GM15510 (cell line): ENCODE data around the gene GBX2.

ENCODE experiments used
- POLR2A ChIP-seq: IDR thresholded peaks from 3 replicates; pipeline ENCODE4 v1.6.1; 2011; ENCODE audit warnings: borderline replicate concordance; ENCODE audit not compliant: insufficient read length; ENCODE audit errors: extremely low read depth

Gene GBX2

GRCh38 chr2:236168110-236169080 lies at the start of gene GBX2:
Gene GBX2 (minus strand): TSS chr2:236168386. CDS start chr2:236167971, 415 bp downstream.
- TF ChIP-seq POLR2A = no peak

DNA sequence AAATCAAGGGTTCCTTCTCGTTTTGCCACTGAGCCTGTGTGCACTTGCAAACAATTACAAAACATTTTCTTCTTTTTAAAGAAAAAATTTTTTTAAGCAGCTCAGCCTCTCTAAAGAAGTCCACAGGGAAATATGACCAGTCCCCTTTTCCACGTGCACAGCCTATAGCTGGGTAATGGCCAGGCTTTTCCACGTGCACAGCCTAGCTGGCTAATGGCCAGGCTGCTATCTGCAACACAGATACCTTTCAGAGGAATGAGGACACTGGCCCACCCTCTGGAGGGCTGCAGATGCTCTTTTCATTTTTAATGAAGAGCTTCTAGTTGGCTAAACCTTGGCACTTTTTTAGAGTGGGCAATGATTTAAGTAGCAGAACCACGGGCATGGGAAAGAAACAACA lies 49.7 kb upstream of the GBX2 start:
- no peak for TF ChIP-seq POLR2A

DNA sequence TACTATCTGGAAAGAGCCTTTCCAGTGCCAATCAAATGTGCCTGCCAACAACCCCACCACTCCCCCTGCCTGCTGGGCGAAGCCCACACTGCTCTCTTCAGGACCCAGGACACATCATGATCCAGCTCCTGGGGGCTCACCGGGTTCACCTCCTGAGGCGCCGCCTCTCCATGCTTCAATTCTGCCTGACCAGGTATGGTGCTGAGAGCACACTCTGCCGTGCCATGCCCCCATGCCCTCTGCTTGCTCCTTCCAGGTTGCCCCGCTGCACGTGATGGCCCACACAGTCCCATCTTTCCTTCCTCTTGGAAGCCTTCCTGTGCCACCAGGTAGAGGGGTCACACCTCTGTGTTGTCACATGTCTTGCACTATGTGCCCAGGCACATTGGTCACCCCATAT lies 48.5 kb upstream of the GBX2 start:
- no peak for TF ChIP-seq POLR2A

DNA sequence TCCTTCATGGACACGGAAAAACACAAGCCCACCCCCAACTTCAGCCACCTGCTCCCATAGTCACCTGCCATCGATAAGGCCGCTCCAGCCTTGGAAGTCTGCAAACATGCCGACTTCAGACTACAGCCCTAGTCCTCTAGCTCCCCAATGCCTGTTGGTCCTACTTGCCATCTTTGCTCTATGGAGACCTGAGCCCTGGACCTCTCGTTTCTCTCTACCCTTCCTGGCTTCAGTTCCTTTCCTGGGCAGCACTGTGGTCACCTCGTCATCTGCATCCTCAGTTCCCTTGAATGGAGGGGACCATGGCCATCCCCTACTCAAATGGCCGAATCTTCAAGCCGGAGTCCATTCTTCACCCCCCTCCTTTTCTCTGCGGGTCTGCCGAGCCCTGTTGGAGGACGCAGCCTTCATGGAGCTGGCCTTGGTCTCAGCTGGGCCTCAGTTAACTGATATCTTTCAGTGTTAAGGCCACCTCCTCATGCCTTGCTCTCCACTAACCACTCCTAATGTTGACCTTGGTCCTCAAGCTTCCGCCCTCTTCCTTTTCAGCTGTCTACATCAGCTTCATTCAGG lies 47.7 kb upstream of the GBX2 start:
- TF ChIP-seq POLR2A = no peak

DNA sequence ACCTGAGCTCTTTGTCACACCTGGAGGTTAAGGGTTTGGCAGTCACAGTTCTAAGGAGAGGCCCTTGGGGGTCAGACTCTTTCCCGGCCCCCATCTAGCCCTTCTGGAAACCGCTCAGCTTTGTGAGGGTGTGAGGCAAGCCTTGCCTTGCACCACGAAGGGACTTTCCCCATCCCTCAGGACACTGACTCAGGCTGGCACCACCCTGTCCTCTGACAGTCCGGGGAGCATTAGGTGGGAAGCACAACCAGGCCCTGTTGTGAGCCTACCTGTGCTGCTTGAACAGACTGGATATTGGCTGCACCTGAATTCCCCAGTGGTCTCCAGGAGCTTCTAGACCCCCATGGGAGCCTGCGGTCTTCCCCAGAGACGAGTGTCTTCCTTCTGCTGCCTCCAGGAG lies 47.0 kb upstream of the GBX2 start:
- TF ChIP-seq POLR2A = no peak

GRCh38 chr2:236214376-236214995 lies 46.3 kb upstream of the GBX2 start:
- TF ChIP-seq POLR2A = no peak

- TF ChIP-seq POLR2A = no peak
Observed at GRCh38 chr2:236211296-236211695, 43.1 kb upstream of the GBX2 start.

DNA sequence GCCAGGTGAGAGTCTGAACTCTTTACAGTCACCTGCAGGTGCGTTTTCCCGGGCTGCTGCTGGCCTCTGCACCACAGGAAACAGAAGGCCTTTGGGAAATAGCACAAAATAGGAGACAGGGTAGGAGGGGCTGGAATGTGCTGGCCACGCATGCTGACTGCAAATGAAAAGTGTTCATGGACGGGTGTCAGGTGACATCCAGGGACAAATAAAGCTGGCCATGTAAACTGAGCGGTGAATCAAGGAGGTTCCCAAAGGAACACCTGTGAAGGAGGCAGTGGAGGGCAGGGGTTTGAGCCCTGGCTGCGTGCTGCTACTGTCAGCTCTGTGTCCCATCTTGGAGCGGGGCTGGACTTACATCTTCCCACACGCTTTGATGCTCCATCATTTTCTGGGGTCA lies 42.4 kb upstream of the GBX2 start:
- no peak for TF ChIP-seq POLR2A

DNA sequence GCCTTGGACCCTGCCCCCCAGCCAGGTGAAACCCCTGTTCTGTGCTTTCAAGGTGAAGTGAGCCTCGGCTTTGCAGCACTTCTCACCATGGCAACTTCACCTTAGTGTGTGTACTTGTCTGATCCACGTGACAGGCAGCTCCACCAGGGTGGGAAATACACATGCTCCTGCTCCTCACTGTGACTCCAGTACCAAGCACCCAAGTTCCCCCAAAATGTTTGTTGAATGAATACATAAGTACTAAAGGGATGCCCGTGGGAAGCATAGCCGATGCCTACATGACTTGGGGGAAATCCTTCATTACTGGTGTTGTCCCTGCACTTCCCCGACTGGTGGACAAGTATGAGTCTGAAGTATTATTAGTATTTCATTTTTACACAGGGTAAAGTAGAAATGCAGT lies 41.8 kb upstream of the GBX2 start:
- TF ChIP-seq POLR2A = no peak

DNA sequence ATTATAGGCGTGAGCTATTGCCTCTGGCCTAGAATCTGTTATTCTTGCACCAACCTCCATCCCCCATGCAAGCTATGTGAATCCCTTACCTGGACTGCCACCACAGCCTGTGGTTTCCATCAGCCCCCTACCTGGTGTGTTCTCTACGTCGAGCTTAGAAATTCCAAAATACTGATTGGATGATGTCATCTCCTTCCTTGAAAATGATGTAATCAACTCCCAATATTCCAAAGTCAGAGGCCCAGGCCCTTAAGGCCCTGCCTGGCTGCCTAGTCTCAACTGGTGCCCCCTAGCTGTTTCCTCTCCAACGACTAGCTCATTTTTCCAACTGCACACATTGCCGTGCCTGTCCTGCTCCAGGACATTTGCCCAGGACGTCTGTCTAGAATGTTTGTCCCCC lies 41.3 kb upstream of the GBX2 start:
- TF ChIP-seq POLR2A = no peak

- no peak for TF ChIP-seq POLR2A
Observed at GRCh38 chr2:236208019-236208926, 40.1 kb upstream of the GBX2 start.

- TF ChIP-seq POLR2A = no peak
Observed at GRCh38 chr2:236207472-236207871, 39.3 kb upstream of the GBX2 start.

DNA sequence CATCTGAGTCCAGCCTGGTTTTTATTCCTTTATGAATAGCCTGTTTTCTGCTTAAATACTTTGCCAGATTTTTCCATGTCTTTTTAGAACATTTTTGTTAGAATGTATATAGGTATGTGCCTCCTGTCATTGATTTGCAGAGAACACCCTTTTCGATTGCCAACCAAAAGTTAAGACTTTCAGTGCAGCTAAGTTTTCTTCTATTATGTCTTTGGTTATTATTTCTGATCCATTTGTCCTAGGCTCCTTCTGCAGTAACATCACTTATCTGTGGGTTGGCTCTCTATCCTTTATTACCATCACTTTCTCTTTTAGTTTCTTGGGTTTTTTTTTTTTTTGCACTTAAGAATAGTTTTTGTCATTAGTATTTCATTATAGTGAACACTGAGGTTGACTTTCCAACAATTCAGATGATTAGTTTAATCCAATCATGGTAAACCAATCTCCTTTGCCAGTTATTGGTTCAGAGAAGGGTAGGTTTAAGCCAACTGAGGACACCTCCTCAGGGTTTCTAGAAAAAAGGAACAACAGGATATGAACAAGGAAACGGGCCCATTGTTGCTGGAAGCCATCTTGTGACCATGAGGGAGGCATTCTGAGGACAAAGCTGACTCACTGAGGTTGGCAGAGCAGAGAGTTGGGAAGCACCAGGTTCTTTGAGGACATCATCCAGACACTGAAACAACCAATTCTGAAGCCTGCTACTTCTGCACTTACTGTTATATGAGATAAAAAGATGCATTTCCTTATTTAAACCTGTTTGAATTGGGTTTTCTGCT lies 37.9 kb upstream of the GBX2 start:
- TF ChIP-seq POLR2A = no peak

- TF ChIP-seq POLR2A = no peak
Observed at GRCh38 chr2:236204953-236205352, 36.8 kb upstream of the GBX2 start.

DNA sequence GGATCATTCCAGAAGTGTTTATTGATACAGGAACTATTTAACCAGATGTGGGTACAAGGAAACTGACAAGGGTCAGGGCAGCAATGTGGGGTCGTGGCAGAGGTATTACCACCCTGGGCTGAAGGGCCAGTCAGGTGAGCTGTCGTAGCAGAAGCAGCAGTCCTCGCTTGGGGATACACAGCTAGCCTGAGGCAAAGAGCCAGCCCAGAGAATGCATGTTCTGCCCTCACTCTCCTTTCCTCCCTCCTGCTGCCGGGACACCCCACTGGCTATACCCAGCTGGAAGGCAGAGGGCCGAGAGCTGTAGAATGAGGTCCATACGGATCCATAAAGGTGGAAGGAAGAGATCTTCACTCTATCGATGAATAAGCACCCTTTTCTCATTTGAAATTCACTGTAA lies 32.2 kb upstream of the GBX2 start:
- TF ChIP-seq POLR2A = no peak

- no peak for TF ChIP-seq POLR2A
Observed at GRCh38 chr2:236196366-236196765, 28.2 kb upstream of the GBX2 start.
